ENCODE results near the gene STK39. TPM values are rescaled to one million over a fixed set of nuclear protein-coding genes. Genes with fewer than 3 reads are reported as not detected.

Gene STK39
- total RNA-seq, 2 experiments from 2014 or later, result 26.5 to 27.7 TPM

- ChIA-PET CTCF (no interaction called here), POLR2A (no interaction called here)
Measured at GRCh38 chr2:168039881-168040280, 207.5 kb downstream of the STK39 start.

- POLR2A ChIA-PET, result no interaction called here
- CTCF ChIA-PET, result no interaction called here
Measured at GRCh38 chr2:168037778-168038177, 209.6 kb downstream of the STK39 start.

- CTCF ChIA-PET, result no interaction called here
- POLR2A ChIA-PET, result no interaction called here
Measured at GRCh38 chr2:168035458-168035857, 211.9 kb downstream of the STK39 start.

GRCh38 chr2:168034616-168035015, 212.8 kb downstream of the STK39 start:
- ChIA-PET POLR2A (no interaction called here), CTCF (no interaction called here)

- CTCF ChIA-PET, result no interaction called here
- POLR2A ChIA-PET, result no interaction called here
Measured at GRCh38 chr2:168033966-168034365, 213.4 kb downstream of the STK39 start.

- POLR2A ChIA-PET, result no interaction called here
- CTCF ChIA-PET, result interaction anchor here (1.4 kb wide), 2 partner anchors 15 to 86 kb away, joined by 3 read pairs; no protein-coding TSS in a partner anchor
Measured at GRCh38 chr2:168032091-168032490, 215.3 kb downstream of the STK39 start.

- CTCF ChIA-PET, result interaction anchor here (1.4 kb wide), 2 partner anchors 16 to 87 kb away, joined by 3 read pairs; no protein-coding TSS in a partner anchor
- POLR2A ChIA-PET, result no interaction called here
Measured at GRCh38 chr2:168030862-168031624, 216.4 kb downstream of the STK39 start.

- CTCF ChIA-PET, result no interaction called here
- POLR2A ChIA-PET, result no interaction called here
Measured at GRCh38 chr2:168029071-168029470, 218.3 kb downstream of the STK39 start.

GRCh38 chr2:168028362-168028761, 219.0 kb downstream of the STK39 start:
- CTCF ChIA-PET, result no interaction called here
- POLR2A ChIA-PET, result no interaction called here

- POLR2A ChIA-PET, result no interaction called here
- CTCF ChIA-PET, result no interaction called here
Measured at GRCh38 chr2:168025487-168026202, 221.8 kb downstream of the STK39 start.

GRCh38 chr2:168024459-168024858, 222.9 kb downstream of the STK39 start:
- CTCF ChIA-PET, result no interaction called here
- POLR2A ChIA-PET, result no interaction called here

- POLR2A ChIA-PET, result no interaction called here
- CTCF ChIA-PET, result no interaction called here
Measured at GRCh38 chr2:168021800-168022587, 225.4 kb downstream of the STK39 start.

- POLR2A ChIA-PET, result no interaction called here
- CTCF ChIA-PET, result no interaction called here
Measured at GRCh38 chr2:168015274-168015953, 232.0 kb downstream of the STK39 start.

- ChIA-PET POLR2A (no interaction called here), CTCF (no interaction called here)
Measured at GRCh38 chr2:168009900-168010299, 237.5 kb downstream of the STK39 start.

- CTCF ChIA-PET, result no interaction called here
- POLR2A ChIA-PET, result no interaction called here
Measured at GRCh38 chr2:168008646-168009195, 238.7 kb downstream of the STK39 start.

- POLR2A ChIA-PET, result no interaction called here
- CTCF ChIA-PET, result no interaction called here
Measured at GRCh38 chr2:168006498-168006897, 240.9 kb downstream of the STK39 start.

GRCh38 chr2:168005586-168005985, 241.8 kb downstream of the STK39 start:
- CTCF ChIA-PET, result interaction anchor here (0.8 kb wide), 1 partner anchor 8 kb away, joined by 3 read pairs; no protein-coding TSS in a partner anchor
- POLR2A ChIA-PET, result no interaction called here

GRCh38 chr2:168003876-168004275, 243.5 kb downstream of the STK39 start:
- CTCF ChIA-PET, result no interaction called here
- POLR2A ChIA-PET, result no interaction called here

GRCh38 chr2:168002021-168002553, 245.3 kb downstream of the STK39 start:
- POLR2A ChIA-PET, result interaction anchor here (0.6 kb wide), 1 partner anchor 11 kb away, joined by 3 read pairs; no protein-coding TSS in a partner anchor
- CTCF ChIA-PET, result no interaction called here

- ChIA-PET CTCF (no interaction called here), POLR2A (no interaction called here)
Measured at GRCh38 chr2:167992278-167992677, 255.1 kb downstream of the STK39 start.
